NCI-H460 (cell line): ENCODE results near the gene FOXB1. TPM values are rescaled to one million over a fixed set of nuclear protein-coding genes. Genes with fewer than 3 reads are reported as not detected.

Source experiments
- DNase-seq: peaks from one replicate; pipeline ENCODE4 v3.0.0-alpha.2; 2016; ENCODE audit warnings: low read depth; ENCODE audit errors: extremely low read depth
- total RNA-seq: library from RNA; depleted of rRNA; stranded (reverse); fragments of >200 nt; shearing (Covaris generic); gene quantifications from 2 replicates; pipeline ENCODE4 v1.2.3, GENCODE V29; 2014

The FOXB1 gene
- total RNA-seq, 1 experiment from 2014 or later = 0.05 TPM

GRCh38 chr15:59998305-59998949 lies 5.7 kb upstream of the FOXB1 start:
- no peak for DNase-seq

- DNase-seq = no peak
These were observed 5.0 kb upstream of the FOXB1 start for GRCh38 chr15:59998950-59999611.

- DNase-seq = no peak
These were observed 4.4 kb upstream of the FOXB1 start for GRCh38 chr15:59999612-60000112.

- DNase-seq = no peak
These were observed 3.8 kb upstream of the FOXB1 start for GRCh38 chr15:60000113-60000823.

- no peak for DNase-seq
These were observed 3.1 kb upstream of the FOXB1 start for GRCh38 chr15:60000824-60001609.

GRCh38 chr15:60001610-60002527 lies 2.2 kb upstream of the FOXB1 start:
- no peak for DNase-seq

- no peak for DNase-seq
These were observed 1.4 kb upstream of the FOXB1 start for GRCh38 chr15:60002528-60003218.

GRCh38 chr15:60003243-60004008 lies 685 bp upstream of the FOXB1 start:
- DNase-seq = no peak

- DNase-seq = peak; percentile 14
These were observed 788 bp downstream of the FOXB1 start for GRCh38 chr15:60004846-60005351.

- DNase-seq = no peak
These were observed 1.5 kb downstream of the FOXB1 start for GRCh38 chr15:60005352-60006202.

GRCh38 chr15:60006203-60006862 lies 2.2 kb downstream of the FOXB1 start:
- peak; percentile 27 for DNase-seq

GRCh38 chr15:60006873-60007272 lies 2.8 kb downstream of the FOXB1 start:
- no peak for DNase-seq

- no peak for DNase-seq
These were observed 5.2 kb downstream of the FOXB1 start for GRCh38 chr15:60009124-60009960.

GRCh38 chr15:60009980-60010732 lies 6.0 kb downstream of the FOXB1 start:
- no peak for DNase-seq

- no peak for DNase-seq
These were observed 6.7 kb downstream of the FOXB1 start for GRCh38 chr15:60010858-60011257.
